CD4-positive, alpha-beta T cell treated with Interleukin-1 beta for 1 hour (primary cell): ENCODE results near the gene CNFN.

Experiments used
- DNase-seq, 2 donors: peaks; one replicate each; pipeline ENCODE4 v3.0.0-alpha.2; 2020 to 2022

Gene CNFN

DNA sequence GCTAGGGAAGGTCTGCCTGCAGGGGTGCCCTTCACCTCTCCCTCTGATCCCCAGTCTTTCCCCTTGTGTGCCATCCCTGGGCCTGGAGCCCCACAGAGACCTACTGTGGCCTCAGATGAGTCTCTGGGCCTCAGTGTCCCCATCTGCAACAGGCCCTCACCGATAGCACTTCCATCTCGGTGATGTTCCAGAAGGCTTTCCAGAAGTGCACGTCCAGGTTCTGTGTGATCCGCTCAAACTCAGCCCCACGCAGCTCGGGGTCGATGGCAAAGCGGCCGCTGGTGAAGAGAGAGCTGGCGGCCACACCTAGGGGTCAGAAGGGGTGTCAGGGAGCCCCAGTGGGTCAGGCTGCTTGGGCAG is 17.7 kb upstream of the CNFN start:
- DNase-seq, result no peak

DNA sequence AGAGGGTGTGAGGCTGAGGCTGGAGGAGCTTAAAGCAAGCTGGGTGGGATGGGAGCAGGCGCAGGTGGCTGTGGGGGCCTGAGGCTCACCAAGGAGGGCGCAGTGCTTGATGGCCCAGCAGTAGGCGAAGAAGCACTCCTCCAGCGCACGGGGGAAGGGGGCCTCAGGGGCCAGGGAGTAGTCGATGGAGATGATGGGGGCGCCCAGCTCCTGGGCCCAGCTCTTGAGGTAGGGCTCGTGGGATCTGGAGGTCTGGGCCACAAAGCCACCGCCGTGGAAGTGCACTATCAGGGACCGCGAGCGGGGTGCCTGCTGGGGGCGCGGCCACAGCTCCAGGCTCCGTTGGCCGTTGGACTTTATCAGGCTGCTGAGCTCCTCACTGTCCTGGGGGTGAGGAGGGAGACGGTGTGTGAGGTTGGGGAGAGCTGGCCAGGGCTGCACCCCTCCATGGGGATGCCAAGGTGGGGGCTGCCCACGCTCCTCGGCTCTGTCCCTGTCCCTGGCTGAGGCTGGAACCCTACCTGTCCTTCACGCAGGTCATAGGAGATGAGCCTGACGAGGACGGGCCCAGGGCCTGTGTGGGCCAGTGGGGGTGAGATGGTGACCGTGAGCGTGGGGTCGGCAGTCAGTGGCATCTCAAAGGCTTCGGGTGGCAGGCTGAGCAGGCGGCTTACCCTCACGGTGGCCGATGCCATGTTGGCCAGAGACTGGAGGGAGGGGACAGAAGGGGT is 17.2 kb upstream of the CNFN start:
- no peak for DNase-seq

DNA sequence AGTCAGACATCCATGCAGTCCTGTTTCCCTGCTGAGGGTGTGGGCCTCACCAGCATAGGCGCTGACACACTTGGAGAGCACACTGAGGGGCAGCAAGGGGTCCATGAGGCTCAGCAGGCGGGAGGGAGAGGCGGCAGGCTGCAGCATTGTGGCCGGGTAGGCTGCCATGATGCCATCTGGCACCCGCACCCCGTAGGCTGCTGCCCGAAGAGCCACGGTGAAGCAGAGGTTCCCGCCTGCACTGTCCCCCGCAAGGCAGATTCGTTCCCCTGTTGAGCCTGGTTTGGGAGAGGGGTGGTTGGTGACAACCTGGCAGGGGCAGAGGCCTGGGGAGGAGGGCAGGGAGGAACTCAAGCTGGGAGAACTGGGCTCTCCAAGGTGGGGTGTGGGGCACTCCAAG is 16.0 kb upstream of the CNFN start:
- no peak for DNase-seq

DNA sequence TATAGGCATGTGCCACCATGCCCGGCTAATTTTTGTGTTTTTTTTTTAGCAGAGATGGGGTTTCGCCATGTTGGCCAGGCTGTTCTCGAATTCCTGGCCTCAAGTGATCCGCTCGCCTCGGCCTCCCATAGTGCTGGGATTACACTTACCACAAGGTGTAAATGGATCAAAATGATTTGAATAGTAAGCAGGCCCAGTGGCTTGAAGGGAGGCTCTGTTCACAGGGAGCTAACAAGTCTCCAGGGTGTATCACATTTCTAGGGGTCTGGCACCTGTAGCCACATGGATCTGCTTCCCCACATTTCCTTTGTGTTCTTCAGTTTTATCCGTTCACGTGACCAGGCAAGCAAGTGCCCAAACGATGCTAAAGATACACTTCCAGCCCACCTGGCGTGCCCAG is 13.5 kb upstream of the CNFN start:
- DNase-seq, result no peak

GRCh38 chr19:42402376-42403116 is 12.4 kb upstream of the CNFN start:
- no peak for DNase-seq

DNA sequence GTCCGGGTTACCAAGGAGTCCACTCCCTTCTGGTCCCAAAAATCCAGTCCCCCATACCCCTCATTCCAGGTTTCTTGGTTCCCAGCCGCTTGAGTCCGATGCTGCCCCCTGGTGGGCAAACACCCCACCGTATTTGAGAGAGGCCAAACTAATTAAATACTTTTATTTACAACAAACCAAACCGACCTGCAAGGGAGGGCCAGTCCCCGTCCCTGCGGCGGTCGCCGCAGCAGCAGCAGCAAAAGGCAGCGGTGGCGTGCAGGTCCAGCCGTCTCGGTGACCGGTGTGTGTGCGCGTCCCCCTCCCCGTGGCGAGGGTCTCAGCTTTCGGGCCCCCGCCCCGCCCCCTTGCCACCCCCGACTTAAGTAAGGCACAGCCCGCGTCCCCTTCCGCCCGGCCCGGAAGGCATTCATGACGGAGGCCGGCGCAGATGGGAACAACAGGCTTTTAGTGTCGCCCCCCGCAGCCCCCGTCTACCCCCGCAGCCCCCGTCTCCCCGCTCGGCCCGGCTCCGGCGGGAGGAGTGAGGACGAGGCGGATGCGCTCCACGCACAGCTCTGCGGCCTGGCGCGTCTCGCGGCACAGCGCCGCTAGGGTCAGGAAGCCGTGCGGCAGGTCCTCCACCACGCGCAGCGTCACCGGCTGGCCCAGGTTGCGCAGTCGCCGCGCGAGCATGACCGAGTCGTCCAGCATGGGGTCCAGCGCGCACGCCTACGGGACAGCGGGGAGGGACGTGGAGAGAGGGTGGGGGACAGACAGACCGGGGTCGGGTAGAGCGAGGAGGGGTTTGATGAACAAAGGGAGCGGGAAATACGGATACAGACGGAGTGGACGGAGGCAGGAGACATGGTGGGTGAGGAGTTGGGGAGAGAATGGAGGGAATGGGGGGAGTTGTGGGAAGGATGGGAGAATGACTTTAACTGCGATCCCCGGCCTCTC is 11.5 kb upstream of the CNFN start:
- DNase-seq, result peak; percentile 70 to 75

GRCh38 chr19:42400404-42400803 is 10.3 kb upstream of the CNFN start:
- no peak for DNase-seq

DNA sequence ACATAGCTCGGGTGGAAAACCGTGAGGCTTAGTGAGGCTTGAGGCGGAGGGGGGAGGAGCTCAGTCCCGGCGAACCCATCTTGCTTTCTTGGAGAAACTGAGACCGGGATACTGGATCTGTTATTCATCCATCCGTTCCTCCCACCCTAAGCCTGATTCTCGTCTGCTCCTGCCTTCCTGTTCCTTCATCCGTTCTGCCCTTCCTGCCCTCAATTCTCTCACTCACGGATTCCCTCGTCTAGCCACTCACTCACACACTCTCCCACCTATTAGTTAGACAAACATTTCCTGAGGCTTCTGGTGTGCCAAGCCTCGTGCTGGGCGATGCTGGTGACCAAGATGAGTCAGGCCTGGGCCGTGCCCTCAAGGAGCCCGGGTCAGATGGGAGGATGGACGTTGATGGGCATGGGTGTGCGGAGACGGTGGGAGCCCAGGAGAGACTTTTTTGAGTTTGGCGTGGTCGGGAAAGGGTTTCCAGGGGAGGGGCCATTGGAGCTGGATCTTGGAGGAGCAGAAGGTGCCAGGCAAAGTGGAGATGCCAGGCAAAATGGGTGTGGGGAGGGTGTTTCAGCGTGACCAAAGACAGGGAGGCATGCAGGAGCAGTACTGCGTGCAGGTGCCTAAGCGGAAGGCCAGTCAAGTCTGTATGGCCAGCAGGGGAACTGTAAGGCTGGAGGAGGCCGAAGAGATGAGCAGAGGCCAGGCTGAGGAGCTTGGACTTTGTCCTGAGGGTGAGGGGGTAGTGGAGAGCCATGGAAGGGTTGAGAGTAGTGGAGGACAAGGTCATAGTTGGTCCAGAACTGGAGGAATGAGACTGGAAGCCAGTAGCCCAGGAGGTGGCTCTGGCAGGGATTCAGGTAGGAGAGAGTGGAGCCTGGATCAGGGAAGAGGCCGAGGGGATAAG is 7.4 kb upstream of the CNFN start:
- no peak for DNase-seq

- peak; percentile 97 for DNase-seq
Measured at GRCh38 chr19:42396381-42397262, 6.5 kb upstream of the CNFN start.

DNA sequence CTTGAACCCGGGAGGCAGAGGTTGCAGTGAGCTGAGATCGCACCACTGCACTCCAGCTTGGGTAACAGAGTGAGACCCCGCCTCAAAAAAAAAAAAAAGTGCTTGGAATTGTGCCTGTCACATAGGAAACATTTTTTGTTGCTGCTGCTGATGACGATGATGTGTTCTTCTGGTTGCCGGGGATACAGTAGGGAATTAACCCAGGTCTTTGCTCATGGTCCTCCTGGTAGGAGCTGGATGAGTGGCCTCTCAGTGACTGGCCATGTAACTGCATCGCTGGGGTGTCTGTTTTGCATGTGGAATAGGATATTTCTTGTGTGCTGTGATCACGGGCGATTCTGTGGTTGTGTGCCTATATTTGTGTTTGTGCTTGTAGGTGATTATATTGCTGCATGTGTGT is 4.7 kb upstream of the CNFN start:
- DNase-seq, result no peak

- no peak for DNase-seq
Measured at GRCh38 chr19:42392165-42392564, 2.1 kb upstream of the CNFN start.

DNA sequence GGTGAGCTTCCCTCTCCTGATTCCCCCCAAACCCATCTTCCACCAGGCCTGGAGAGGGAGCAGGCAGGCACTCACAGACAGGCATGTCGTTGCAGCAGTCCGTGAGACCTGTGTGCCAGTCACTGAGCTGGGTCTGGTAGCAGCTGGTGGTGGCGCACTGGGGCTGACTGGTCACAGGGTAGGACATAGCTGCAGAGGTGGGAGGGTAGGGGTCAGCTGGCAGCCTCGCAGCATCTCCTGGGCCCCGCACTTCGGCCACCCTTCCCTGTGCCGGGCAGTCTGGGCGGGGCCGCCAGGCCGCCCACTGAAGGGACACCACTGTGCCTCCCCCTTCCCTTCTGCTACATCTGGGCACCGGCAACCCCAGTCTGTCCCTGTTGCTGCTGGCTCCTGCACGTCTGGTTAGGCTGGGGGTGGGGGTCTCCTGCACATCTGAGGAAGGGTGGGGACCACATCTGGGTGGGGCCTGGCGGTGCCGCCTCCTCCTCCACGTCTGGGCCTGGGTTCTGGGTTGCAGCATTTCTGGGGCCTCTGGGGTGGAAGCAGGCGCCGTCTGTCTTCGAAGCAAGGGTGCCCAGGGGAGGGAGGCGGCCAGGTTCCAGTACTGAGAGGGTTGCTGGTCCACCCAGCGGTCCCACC is 1.1 kb downstream of the CNFN start:
- no peak for DNase-seq

- DNase-seq, result peak; percentile 67 to 72
Measured at GRCh38 chr19:42386974-42387707, 3.0 kb downstream of the CNFN start.

DNA sequence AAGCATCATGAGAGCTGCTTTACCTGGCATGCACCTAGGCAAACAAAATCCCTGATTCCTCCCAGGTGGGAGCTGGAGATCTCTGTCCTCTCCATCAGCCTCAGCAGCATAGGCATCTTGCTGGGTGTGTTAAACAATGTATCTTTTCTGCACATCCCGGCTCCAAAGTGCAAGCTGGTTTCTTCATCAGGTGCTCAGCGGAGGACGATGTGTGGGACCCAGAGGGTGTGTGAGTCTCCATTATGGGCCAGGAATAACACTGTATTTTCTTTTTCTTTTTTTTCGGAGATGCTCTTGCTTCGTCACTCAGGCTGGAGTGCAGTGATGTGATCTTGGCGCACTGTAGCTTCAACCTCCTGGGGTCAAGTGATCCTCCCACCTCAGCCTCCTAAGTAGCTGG is 9.9 kb downstream of the CNFN start:
- DNase-seq, result no peak

DNA sequence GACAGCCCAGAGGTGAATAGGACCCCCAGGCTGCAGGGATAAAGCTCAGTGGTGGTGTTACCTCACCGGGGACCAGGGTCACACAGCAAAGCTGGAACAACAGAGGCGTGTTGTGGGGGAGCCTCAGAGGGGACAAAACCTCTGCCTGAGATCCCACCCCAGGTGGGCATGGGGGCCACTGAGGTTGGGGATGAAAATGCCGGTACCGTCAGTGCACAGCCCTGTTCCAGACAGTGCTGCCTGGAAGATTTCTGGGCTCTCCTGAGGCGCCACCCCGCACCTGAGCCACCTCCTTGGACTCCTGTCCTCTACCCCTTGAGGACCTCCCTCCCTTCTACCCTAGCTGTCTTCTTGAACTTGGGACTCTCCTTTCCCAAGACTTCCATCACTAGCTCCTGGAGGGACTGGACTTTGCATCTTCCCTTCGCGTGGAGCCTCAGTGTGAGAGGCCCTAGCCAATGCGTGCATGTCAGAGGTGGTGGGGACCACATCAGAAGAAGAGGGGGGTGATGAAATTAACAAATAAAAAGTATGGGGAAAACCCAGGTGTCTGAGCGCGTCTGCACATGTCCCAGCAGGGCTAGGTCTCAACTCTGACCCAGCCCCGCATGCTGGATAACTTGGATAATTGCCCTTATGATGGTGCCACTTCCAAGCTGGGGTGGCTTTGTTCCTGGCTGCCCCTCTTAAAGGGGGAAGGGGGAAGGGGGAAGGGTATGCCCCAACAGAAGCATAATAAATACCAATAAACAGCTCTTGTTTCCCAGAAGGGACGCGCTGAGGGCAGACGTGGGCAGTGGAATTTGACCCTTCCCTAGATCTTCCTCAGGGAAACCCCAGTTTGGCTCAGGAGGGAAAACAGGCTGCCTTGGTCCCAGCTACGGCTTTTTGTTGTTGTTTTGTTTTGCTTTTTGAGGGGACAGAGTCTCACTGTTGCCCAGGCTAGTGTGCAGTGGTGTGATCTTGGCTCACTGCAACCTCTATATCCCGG is 11.6 kb downstream of the CNFN start:
- no peak for DNase-seq

- no peak for DNase-seq
Measured at GRCh38 chr19:42376177-42376555, 13.9 kb downstream of the CNFN start.

DNA sequence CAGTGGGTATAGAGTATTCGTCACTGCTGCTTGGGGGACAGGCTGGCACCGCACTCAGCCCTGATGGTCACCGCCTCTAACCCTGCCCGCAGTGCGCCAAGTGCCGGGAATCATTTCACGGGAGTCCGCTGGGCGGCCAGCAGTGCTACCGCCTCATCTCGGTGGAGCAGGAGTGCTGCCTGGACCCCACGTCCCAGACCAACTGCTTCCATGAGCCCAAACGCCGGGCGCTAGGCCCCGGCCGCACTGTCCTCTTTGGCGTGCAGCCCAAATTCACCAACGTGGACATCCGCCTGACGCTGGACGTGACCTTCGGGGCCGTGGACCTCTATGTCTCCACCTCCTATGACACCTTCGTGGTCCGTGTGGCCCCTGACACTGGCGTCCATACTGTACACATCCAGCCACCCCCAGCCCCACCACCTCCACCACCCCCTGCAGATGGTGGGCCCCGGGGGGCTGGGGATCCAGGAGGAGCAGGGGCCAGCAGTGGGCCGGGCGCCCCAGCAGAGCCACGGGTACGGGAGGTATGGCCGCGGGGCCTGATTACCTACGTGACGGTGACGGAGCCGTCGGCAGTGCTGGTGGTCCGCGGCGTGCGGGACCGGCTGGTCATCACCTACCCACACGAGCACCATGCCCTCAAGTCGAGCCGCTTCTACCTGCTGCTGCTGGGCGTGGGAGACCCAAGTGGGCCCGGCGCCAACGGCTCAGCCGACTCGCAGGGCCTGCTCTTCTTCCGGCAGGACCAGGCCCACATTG is 14.5 kb downstream of the CNFN start:
- no peak for DNase-seq

- no peak for DNase-seq
Measured at GRCh38 chr19:42374826-42375376, 15.2 kb downstream of the CNFN start.
